Activated CD8-positive, alpha-beta memory T cell treated with anti-CD3 and anti-CD28 coated beads for 1 hour (primary cell): ENCODE results near the gene DUSP22.

ENCODE experiments used
- DNase-seq, 2 donors: peaks; one replicate each; pipeline ENCODE4 v3.0.0-alpha.2; 2020; ENCODE audit warnings: low read depth in 1 of 2; ENCODE audit errors: extremely low read depth in 1 of 2

Gene DUSP22

DNA sequence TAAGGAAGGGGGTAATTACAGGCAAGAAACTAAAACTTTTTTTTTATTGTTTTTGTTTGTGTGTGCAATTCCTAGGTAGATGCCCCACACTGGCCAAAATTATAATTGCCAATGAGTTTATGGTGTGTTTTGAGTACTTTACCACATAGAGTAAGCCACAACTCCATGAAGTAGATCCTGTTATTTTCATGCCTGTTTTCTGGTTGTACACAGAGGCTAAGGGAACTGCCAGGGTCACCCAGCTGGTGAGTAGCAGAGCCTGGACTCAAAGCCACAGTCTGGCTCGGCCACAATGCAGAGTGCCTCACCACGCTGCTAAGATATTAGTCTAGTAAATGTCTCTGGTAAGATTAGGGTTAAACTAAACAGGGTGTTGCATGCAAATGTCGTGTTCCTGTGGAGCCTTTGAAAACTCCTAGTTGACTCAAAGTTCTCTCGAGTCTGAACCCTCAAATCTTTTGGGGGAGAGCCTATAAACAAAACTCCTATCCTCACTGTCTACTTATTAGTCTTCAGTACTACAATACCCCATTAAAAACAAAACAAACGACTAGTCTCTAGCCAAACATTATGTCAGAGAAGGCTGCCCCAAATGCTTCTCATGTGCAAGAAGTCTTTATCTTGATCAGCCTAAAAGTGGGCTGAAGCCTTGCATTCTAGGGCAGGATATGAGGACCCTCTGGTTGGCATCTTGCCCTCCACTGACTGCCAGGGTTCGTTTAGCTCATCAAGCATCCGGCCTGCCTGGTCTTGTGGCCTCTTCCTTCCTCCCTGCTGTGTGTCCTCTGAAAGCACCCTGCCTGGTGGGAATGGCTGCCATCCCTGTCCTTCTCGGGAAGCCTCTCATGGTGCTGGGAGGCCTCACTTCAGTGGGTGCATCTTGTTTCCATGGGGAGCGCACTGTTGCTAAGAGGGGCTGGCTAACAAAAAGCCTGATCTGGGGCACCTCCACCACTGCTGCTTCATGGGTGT, 4.2 kb downstream of the DUSP22 start:
- no peak for DNase-seq

DNA sequence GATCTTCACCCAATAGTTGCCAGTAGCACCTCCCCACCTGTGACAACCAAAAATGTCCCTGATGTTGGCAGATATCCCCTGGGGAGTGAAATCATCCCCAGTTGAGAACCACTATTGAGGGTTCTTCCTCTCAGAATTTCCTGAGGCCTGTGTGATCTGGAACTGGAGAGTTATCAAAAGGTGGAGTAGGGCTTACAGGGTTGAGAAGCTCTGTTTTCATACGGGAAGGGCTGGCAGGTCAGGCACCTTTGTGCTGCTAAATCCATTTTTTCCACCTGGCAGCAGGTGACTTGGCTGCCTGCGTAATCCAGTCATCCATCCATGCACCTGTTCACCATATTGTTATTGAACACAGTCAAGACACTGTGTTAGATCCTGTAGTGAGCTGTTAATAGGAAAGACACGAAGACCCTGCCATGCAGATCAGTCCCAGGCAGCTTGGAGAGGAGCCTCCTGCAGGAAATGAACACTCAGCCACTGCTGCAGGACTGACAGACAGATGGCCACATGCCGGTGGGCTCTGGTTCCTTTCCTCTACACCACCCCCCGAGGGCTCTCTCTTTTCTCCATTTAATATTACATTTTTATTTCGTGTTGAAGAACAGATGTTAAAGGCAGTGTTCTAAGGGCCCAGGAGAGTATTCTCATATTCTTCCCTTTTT, 5.4 kb downstream of the DUSP22 start:
- no peak for DNase-seq

DNA sequence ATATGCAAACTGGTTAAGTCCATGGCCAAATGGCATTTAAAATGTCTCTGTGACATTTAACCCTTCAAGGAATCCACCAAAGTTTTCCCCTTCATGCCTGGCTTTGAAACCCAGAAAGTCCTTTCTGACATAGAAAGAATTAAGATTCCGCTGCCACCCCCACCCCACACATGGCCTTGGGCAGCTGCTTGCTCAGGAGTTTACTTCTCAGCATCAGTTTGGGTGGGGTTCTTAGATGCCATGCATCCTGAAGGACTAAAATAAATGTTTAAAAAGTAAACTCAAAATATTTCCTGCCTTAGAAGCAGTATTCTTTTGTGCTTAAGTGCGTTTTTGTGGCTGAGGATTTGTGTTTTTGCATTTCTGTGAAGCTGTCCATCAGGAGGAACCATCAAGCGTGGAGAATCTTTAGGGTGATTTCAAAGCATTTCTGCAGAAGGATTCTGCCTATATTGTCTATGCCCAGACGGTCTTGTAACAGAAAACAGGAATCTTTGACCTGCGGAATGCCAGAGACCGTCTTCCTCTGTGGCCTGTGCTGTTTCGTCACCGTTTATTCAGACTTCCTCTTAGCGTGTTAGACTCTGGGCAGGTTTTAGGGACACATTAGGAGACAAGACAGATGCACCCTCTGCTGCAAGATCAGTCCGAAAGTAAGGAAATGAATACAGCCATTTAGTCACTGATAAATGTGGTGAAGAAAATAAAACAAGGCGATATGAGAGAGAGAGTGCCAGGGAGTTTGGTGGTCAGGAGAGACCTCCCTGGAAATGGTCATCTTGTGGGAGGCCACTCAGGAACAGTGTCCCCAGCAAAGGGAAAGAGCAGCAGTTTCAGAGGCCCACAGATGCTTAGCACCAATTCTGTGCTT, 6.2 kb downstream of the DUSP22 start:
- no peak for DNase-seq

DNA sequence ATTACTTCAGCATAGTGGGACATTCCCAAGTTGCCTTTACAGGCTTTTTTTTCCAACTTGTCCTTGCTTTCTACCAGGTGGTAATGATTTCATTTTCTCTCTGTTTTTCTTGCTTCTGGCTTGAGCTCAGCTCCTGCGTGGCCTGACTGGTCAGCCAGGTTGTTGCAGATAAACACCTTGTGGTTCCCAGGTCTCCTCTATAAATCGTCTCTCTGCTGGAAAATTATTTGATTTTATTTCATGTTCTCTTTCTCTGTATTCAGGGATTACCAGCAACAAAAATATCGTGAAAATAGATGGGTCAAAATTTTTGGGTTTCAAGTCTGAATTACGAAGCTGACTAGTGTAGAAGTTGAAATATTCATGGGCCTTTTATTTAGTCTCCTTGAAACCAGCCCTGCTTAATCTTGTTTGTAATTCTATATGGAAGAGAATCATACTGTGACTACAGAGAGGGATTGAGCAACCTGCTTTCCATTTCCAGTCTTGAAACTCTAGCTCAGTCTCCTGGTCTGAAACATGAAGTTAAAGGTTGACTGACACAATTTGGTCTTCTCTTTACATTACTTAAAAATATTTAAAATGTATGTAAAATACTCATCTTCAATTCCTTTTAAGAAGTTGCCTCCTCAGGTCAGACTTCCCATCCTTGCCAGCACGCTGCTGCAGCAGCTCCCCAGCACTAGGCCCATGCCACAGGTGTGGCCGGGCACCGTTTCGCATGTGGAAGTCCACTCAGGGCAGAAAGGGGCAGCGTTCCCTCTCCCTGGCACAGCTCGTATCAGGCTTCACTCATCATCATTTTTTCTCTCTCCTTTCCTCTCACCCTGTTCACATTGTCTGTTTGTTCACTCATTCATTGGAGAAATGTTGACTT, 7.1 kb downstream of the DUSP22 start:
- no peak for DNase-seq

DNA sequence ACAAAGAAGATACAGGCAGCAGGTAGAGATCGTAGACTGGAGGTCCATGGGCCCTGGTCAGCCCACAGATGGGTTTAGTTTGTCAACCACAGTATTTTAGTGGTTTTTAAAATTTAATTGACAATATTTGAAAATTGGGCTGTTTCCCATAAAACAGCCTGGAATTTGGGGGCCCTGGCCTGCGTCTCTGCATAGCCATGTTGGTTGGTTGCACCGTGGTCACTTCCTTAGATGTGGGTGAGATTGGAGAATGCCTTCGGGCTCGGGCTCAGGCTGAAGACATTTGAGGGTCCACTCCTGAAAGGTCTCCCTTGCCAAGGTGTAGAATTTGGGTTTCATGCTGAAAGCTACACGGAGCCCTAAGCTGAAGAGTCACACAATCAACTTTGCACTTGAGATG, 7.7 kb downstream of the DUSP22 start:
- DNase-seq, result no peak

DNA sequence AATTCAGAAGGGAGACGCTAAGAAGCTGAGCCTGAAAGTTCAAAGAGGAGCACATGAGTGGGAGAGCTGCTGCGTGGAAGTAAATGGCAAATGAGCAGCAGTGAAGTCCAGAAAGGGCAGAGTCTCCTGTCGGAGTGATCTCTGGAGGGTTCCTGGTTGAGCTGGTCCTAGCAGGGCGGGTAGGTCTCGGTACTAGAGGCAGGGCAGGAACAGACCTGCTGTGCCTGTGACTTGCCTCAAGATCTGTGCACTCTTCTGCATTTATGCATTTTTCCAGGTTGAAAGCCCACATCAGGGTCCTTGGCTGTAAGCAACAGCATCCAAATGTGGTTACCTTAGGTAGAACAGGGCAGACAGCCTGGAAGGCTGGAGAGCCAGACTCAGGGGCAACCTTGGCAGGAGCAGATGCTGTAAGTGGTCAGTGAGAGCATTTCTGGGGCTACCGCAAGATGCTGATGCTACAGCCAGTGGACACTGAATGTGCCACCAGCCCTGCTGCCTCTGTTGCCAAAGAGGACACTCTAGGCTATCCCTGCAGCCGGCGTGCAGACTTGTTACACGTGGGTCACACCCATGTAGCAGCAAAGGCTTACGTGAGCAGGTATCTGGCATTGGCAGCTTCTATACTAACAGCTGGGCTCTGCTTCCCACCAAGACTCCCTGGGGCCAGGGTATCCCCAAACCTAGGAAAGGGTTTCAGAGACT, 8.4 kb downstream of the DUSP22 start:
- DNase-seq, result no peak

DNA sequence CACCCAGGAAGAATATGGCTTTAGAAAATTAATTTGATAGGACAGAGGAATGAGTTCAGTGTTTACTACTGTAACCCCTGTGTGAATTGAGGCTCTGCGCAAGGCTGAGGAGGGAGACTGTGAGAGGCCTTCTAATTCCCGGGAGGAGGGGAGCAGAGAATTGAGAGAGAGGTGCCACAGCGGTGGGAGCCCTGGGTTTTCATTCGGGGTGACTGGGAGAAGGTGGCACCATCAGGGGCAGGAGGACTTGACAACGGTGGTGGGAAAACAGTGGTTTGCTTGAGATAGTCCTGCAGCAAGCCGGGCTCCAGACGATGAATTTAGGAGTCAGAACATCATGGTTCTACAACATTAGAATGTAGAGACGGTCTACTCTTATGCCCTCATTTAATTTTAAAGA, 9.2 kb downstream of the DUSP22 start:
- no peak for DNase-seq

DNA sequence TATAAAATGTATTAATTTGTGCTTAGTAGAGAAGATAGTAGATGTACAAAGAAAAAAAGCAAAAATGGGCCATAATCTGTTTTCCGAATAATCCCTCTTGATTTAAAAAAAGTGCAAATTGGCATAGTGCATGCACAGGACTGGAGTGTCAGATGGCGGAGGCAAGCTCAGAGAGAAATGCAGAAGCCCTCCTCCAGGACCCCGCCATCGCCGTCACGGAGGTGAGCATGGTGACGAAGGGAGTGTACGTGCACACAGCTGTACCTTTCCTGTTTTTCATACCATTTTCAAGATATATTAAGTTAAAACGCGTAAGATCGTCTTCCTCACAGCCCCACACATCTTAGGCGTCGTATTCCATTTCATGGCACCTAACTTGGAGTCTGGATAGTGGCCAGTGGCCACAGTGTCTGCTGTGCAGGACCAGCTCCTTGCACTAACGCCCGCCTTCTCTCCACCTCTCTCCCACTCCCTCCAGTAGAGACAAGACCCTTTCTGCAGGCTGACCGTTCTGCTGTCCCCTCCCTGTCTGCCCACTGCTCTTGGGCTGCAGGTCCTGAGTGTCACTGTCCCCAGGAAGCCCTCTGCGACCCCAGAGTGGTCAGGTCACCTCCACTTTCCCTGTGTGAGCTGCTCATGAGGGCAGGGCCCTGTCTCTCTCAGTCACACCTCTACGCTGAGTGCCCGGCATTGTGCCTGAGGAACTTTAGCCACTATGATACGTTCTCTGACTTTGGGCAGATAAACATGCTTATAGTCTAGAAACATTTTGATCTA, 9.8 kb downstream of the DUSP22 start:
- no peak for DNase-seq

DNA sequence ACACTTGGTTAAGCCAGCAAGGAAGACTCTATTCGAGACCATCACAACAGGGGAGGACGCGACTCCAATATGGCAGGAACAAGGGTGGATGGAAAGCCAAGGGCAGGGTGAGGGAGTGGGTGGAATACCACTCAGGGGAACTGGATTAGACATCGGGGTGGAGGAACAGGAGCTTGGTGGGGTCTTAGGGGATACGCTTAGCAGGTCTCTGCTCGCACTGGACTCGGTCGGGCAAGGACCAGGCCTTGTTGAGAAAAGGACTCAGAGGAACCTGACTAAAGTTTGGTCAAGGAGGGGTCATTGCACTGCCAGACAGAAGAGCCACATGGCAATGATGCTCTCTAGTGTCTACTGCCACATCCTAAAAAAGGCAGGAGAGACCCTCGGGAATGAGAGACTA, 10.5 kb downstream of the DUSP22 start:
- no peak for DNase-seq

DNA sequence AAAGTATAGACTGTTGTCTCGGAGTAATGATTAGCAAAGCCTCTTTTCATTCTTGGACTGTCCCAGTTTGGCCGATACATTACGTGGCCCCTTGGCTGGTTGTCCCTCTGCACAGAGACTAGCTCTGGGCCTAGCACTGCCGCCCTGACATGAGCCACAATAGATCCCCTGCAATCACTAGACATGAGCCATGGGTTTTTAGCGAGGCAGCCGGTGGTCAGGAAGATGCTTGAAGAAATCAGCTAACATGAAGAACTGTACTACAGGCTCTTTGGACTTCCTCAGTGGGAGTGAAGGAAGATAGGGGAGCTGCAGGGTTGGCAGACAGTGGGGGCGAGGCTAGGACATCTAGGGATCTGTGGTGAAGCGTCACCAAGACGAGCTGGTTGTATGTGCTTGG, 11.0 kb downstream of the DUSP22 start:
- DNase-seq, result no peak

DNA sequence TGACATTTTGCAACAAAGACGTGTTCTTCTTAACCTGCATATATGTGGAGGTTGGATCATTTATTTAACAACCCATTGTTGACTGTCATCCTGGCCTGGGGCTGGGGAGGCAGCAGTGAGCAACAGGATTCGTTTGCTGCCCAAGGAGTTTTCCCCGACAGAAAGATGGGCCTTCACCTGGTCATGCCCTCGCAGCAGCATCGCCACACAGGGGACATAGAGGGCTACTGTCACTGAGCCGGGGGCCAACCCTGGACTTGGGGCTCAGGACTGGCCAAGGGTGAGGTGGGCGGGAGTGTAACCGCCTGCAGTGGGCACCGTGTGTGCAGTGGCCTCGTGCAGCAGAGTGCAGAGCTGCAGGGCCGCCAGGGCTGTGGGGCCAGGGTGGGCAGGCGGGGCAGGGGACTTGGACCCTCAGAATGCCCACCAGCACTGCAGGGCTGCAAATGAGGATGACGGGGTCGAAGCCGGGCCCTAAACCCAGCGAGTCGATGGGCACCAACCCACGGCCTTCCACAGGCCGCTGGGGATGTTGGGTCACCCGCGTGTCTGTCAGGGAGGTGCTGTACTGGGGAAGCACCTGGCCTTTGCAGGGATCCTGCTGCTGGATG, 11.8 kb downstream of the DUSP22 start:
- no peak for DNase-seq

DNA sequence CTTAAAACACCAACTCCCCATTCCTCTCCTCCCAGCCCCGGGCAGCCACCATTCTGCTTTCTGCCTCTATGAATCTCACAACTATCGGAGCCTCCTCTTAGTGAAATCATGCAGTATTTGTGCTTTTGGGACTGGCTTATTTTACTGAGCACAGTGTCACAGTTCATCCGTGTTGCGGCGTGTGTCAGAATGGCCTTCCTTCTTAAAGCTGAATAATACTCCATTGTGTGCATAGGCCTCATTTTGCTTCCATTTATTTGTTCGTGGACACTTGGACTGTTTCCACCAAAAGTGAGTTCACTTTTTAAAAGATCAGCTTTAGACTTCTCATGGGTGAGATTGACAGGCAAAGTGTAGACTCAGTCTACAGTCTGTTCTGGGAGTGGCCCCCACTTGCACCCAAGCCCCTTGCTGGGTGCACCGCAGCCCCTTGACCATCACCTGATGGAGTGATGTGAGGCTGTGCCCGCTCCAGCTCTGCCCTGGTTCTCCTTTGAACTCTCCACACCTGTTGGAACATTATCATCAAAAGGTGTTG, 12.6 kb downstream of the DUSP22 start:
- DNase-seq, result no peak

DNA sequence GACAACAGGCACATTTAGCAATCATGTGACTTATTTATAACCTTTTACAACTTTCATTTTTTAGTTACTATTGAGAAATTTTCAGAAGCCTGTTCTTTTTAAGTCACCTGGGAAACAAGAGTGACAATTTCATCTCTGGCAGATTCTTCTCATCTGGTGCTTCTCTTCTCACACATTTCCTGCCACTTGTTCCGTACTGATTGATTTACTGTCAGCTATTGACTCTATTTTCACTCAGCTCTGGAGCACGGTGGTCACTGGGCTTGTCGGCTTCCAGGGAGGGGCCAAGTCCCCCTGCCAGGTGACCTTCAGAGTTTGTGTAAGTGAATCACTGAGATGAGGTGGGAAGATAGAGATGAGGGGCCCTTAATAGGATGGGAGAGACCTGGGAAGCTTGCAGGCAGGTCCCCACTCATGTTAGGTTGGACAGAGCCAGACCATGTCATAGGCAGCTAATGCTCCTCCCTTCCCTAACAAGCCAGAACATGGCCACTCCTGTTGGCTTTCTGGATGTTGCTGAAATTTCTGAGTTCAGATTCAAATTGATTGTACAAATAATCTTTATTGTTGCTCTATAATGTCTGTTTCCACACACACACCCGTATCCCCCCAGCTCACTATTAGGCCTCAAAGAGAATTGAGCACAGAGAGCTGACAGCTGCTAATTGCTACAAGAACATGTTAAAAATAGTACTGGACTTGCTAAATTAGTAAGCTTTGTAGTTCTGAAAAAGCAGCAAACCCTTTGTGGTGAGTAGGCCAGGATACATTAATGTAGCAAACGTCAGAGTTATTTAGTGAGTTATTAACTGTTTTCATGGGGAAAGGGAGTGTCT, 13.3 kb downstream of the DUSP22 start:
- DNase-seq, result no peak

DNA sequence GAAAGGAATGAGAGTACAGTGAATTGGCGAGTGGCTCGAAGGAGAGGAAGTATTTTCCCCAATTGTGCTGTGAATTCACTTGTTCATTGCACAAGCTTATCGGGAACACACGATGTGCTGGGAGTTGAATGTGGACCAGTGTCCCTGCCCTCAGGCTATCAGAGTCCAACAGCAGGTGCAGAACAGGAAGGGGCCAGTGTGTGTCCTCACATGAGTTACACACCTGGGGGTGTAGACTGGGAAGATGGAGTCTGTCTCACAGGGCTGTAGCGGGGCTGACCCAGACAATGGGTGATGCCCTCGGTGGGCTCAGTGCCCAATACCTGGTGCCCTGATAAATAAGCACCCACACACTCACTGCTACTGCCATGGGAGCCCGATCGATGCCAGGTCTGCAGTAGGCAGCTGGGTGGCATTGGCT, 14.4 kb downstream of the DUSP22 start:
- DNase-seq, result no peak

DNA sequence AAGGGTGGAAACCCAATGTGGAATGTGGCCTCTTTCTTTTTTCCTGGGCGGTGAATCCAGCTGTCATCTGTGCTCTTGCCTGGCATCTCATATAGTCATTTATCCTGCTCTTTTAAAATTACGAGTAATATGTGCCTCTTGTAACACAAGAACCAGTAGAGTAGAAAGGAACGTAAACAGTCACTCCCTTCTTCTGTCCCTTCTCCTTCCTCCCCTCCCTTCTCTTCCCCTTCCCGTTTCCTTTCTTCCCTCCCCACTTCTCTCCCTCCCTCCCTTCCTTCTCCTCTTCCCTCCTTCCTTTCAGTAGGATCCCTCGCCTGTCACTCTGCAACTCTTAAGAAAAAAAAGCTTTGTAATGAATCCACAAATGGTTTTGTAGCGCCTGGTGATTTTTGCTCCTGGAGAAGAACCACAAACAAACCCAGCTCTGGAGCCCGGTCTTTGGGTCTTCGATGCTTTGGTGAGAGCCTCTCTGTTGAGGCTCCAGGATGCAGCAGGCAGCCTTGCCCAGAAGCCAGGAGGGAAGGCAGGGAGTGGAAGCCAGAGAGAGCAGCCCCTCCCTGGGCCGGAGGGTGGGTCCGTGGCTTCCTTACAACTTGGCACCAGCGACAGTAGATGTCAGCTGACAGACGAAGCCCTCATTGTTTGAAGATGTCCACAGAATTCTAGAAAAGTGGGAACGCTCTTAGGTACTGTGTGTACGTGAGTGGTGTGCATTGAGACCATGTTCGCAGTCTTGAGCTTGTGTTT, 15.0 kb downstream of the DUSP22 start:
- DNase-seq, result no peak

DNA sequence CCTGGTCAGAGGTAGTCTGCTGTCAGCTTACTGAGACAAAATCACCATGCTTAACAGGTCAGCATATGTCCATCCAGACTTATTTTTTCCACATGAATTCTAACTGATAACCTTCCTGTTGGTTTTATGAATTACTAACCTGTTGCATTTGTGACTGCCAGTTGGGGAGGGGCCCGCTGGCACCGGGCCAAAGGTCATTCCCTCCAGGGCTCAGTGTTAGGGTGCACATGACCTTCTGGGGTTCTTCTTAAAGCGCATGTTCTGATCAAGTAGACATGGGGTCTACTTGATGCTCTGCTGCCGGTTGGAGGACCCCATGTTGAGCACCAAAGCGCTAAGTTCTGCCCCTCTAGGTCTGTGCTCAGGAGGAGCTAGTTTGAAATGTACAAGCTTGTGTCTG, 15.6 kb downstream of the DUSP22 start:
- DNase-seq, result no peak

DNA sequence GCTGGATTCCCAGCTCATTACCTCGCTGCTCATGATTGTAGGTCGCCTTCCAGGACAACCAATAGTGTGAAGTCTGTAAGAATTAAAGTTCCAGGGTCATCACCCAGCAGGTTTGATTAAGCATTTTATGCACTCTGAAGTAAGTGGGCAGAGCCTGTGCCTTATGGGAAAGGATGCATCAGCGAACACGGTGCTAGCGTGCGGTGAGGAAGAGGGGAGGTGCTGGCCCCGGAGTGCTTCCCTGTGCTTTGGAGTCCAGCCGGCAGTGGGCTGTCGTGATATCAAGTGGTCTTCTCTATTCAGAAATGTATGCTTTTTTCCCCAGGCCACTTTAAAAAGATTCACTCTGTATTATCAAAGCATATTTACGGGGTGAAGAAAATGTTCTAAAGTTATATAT, 16.0 kb downstream of the DUSP22 start:
- no peak for DNase-seq
